Astrocyte of the cerebellum (primary cell): ENCODE results near the gene SLC12A8.

ENCODE experiments used
- DNase-seq: peaks from one replicate; pipeline ENCODE4 v3.0.0-alpha.2; 2011; ENCODE audit warnings: low read depth
- H3K4me3 ChIP-seq: 2 replicates; pipeline ENCODE4 v1.5.1; 2011; ENCODE audit warnings: mild to moderate bottlenecking, low read depth, low read length, moderate library complexity
- CTCF ChIP-seq: IDR thresholded peaks from 2 replicates; pipeline ENCODE4 v1.5.1; 2012; ENCODE audit warnings: low read length, low read depth, moderate library complexity, mild to moderate bottlenecking; ENCODE audit errors: missing control alignments
- in situ Hi-C: cut with HindIII; loops from 2 replicates; pipeline ENCODE4 v1.10.0; 2017; ENCODE audit warnings: low sequenced_read_pairs

Gene SLC12A8

GRCh38 chr3:125172346-125172745 lies 40.2 kb downstream of the SLC12A8 start:
- TF ChIP-seq CTCF, result no peak
- DNase-seq, result no peak
- no peak overlapping the region for H3K4me3 ChIP-seq
- in situ Hi-C loops, result no loop called here

- in situ Hi-C loops, result no loop called here
- no peak for DNase-seq
Observed at GRCh38 chr3:125168711-125169393, 43.7 kb downstream of the SLC12A8 start.

GRCh38 chr3:125166599-125167136 lies 45.9 kb downstream of the SLC12A8 start:
- TF ChIP-seq CTCF, result no peak
- H3K4me3 ChIP-seq, result no peak overlapping the region
- in situ Hi-C loops, result no loop called here
- no peak for DNase-seq

More at GRCh38 chr3:125168711-125169393, 43.7 kb downstream of the SLC12A8 start:
- TF ChIP-seq CTCF, result no peak
- no peak overlapping the region for H3K4me3 ChIP-seq

- DNase-seq, result no peak
- in situ Hi-C loops, result no loop called here
- no peak for TF ChIP-seq CTCF
- no peak overlapping the region for H3K4me3 ChIP-seq
Observed at GRCh38 chr3:125165948-125166553, 46.5 kb downstream of the SLC12A8 start.

GRCh38 chr3:125165189-125165947 lies 47.2 kb downstream of the SLC12A8 start:
- TF ChIP-seq CTCF, result peak; percentile 87
- DNase-seq, result no peak
- in situ Hi-C loops, result no loop called here
- H3K4me3 ChIP-seq, result no peak overlapping the region

- TF ChIP-seq CTCF, result peak; percentile 34
- no peak overlapping the region for H3K4me3 ChIP-seq
- no peak for DNase-seq
- in situ Hi-C loops, result no loop called here
Observed at GRCh38 chr3:125163739-125164601, 48.6 kb downstream of the SLC12A8 start.
